ENCODE data around the gene DDI1. TPM values are rescaled to one million over a fixed set of nuclear protein-coding genes. Genes with fewer than 3 reads are reported as not detected.

Gene DDI1
- total RNA-seq, 4 donors from 2014 or later: 0.12 TPM; not detected in 3

DNA sequence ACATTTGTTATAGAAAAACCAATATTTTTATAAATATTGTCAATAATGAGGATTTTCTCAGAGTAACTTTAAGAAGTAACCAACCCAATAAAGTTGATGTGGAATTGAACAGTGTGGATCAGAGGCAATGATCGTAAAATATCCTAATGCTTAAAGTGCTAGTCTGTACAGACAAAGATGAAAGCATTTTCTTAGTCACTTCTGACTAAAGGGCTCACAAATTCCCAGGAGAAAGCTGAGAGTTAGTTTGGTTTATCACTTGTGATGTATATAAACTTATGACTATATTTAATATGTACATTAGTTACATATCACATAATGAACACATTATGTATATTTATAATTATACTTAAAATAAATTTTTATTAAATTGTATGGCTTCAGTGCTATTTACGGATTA lies 25.4 kb upstream of the DDI1 start:
- TF ChIP-seq, protein P1, sequence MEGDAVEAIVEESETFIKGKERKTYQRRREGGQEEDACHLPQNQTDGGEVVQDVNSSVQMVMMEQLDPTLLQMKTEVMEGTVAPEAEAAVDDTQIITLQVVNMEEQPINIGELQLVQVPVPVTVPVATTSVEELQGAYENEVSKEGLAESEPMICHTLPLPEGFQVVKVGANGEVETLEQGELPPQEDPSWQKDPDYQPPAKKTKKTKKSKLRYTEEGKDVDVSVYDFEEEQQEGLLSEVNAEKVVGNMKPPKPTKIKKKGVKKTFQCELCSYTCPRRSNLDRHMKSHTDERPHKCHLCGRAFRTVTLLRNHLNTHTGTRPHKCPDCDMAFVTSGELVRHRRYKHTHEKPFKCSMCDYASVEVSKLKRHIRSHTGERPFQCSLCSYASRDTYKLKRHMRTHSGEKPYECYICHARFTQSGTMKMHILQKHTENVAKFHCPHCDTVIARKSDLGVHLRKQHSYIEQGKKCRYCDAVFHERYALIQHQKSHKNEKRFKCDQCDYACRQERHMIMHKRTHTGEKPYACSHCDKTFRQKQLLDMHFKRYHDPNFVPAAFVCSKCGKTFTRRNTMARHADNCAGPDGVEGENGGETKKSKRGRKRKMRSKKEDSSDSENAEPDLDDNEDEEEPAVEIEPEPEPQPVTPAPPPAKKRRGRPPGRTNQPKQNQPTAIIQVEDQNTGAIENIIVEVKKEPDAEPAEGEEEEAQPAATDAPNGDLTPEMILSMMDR (IDR thresholded peaks at IDR 0.05): no peak
- TF ChIP-seq POLR2AphosphoS5 (IDR thresholded peaks at IDR 0.05) (no peak), POLR2A (IDR thresholded peaks at IDR 0.05) (no peak), EP300 (IDR thresholded peaks at IDR 0.05) (no peak)
- no peak overlapping the region for H3K27ac ChIP-seq
- H3K27me3 ChIP-seq: no peaks in the 10 kb centered on the region
- H3K9me3 ChIP-seq: no peaks in the 10 kb centered on the region
- H3K4me1 ChIP-seq: peaks cover 0 to 3% (median 0%) of the 10 kb centered on the region in 3 donors
- WGBS, 2 donors (ENCODE audit: low coverage in 1 of 2): 76 to 85% methylated on average over 2 of the region's 2 CpGs
- no peak overlapping the region for H3K4me3 ChIP-seq
- H3K36me3 ChIP-seq: no peaks in the 10 kb centered on the region
- ATAC-seq: no peak

DNA sequence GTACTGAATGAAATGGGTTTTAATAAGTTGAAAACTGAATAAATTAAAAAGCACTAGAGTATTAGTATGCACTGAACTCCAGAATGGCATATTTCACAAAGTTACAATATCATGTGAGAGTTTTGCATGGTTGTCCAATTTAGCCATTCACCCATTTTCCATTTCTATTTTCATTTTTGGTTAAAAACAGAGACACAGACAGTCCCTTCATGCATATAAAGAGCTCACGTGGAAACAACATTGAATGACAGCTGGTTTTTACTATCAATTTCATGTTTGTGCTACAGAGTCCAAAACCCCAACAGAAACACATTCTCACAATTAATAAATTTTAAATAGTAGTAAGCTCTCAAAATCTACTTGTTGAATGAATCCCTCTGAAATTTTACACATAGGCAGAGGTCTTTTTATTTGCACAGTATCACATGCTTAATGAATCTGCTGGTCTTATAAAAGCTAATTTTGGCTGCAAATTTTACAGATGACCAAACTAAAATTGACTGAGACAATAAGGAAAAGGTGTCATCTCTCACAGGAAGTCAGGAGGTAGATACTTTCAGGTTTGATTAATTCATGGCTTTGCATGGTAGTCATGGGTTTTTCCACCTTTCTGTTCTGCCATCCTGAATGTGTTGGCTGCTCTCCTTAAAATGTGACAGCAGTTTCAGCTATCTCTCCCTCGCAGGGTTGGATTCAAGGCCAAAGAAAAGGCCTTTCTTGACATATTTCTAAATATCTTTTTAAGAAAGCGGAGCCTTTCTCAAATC lies 20.6 kb upstream of the DDI1 start:
- ATAC-seq: no peak
- no peak overlapping the region for H3K27ac ChIP-seq
- WGBS, 2 donors (ENCODE audit: low coverage in 1 of 2): 61 to 63% methylated on average over 3 of the region's 3 CpGs

DNA sequence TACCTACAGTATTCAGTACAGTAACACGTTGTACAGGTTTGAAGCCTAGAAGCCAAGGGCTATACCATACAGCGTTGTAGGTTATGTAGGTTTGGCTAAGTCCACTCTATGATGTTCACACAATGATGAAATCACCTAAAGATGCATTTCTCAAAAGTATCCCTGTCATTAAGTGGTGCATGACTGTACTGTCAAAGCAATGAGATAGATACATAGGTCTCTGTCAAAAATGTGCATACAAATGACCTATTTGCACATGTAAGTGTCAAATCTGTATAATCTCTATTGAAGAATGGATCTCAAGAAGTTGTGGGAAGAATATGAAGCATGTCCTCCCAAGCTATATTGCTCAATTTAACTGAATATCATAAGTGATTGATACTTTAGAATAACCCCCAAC lies 11.9 kb upstream of the DDI1 start:
- ATAC-seq: no peak
- H3K4me3 ChIP-seq: no peak overlapping the region
- TF ChIP-seq, protein P1 (IDR thresholded peaks at IDR 0.05): no peak
- TF ChIP-seq POLR2A (IDR thresholded peaks at IDR 0.05): no peak
- TF ChIP-seq EP300 (IDR thresholded peaks at IDR 0.05): no peak
- TF ChIP-seq POLR2AphosphoS5 (IDR thresholded peaks at IDR 0.05): no peak
- no peaks in the 10 kb centered on the region for H3K36me3 ChIP-seq
- WGBS, 2 donors (ENCODE audit: low coverage in 1 of 2): 84 to 94% methylated on average over 2 of the region's 2 CpGs
- H3K9me3 ChIP-seq: no peaks in the 10 kb centered on the region
- H3K27me3 ChIP-seq: no peaks in the 10 kb centered on the region
- no peak overlapping the region for H3K27ac ChIP-seq
- H3K4me1 ChIP-seq: no peaks in the 10 kb centered on the region

More for the DNA sequence above, 20.6 kb upstream of the DDI1 start:
- no peaks in the 10 kb centered on the region for H3K9me3 ChIP-seq
- no peak overlapping the region for H3K4me3 ChIP-seq
- H3K4me1 ChIP-seq: no peaks in the 10 kb centered on the region
- no peak for TF ChIP-seq POLR2AphosphoS5 (IDR thresholded peaks at IDR 0.05)
- TF ChIP-seq EP300 (IDR thresholded peaks at IDR 0.05): no peak
- TF ChIP-seq POLR2A (IDR thresholded peaks at IDR 0.05): no peak
- TF ChIP-seq, protein P1 (IDR thresholded peaks at IDR 0.05): no peak
- no peaks in the 10 kb centered on the region for H3K36me3 ChIP-seq
- H3K27me3 ChIP-seq: no peaks in the 10 kb centered on the region

DNA sequence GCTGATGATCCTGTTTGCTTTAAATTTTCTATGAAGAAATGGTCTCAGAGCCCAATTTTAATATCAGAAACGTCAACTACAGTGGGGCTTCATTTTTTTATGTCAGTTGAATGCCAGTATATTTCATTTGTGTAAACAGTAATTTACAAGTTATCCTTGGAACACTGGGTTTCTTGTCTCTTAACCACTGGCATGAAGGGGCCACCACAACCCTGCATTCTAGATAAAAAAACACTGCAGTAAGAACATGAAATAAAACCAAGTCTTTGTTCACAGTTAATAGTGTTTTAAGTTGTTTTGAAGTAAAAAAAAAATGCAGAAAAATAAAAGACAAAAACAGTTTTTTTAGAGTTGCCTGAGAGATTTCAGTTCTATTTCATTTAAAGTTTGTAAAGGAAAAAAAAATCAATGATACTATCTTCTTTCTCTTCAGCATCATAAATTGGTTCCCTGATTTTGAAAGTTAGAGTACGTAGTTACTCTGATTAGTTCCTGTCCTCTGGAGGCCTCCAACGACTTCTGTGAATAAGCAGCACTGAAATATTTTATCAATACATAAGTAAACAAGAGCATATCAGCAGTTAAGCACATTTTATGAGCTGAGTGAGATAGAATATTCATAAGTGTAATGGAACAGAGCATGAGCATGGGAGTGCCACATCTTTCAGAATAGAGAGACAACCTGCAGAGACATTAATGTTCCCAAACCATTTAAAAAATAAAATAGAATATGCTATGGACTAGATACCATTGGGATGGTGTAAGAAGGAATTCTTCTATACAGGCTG lies 7.8 kb upstream of the DDI1 start:
- WGBS, 2 donors (ENCODE audit: low coverage in 1 of 2): 38 to 77% methylated on average over 3 of the region's 3 CpGs
- Histone ChIP-seq H3K4me3 (no peak overlapping the region), H3K27me3 (no peaks in the 10 kb centered on the region), H3K4me1 (peaks cover 0 to 12% (median 0%) of the 10 kb centered on the region in 3 donors), H3K9me3 (peaks cover 0 to 9% (median 0%) of the 10 kb centered on the region in 3 donors), H3K27ac (no peak overlapping the region), H3K36me3 (no peaks in the 10 kb centered on the region)
- TF ChIP-seq EP300 (IDR thresholded peaks at IDR 0.05) (no peak), POLR2A (IDR thresholded peaks at IDR 0.05) (no peak), POLR2AphosphoS5 (IDR thresholded peaks at IDR 0.05) (no peak)
- TF ChIP-seq, protein P1 (IDR thresholded peaks at IDR 0.05): no peak
- no peak for ATAC-seq

All from gastroesophageal sphincter (tissue), 4 donors.